HTERT RPE-1 (cell line): Measurements from ENCODE around the gene TRIM54.

Experiments used
- in situ Hi-C: fragments of 300-500 bp; cut with MboI; formaldehyde crosslinking; loops from 4 replicates; pipeline ENCODE4 v1.14.3; 2020; ENCODE audit warnings: low sequenced_read_pairs

The TRIM54 gene, protein sequence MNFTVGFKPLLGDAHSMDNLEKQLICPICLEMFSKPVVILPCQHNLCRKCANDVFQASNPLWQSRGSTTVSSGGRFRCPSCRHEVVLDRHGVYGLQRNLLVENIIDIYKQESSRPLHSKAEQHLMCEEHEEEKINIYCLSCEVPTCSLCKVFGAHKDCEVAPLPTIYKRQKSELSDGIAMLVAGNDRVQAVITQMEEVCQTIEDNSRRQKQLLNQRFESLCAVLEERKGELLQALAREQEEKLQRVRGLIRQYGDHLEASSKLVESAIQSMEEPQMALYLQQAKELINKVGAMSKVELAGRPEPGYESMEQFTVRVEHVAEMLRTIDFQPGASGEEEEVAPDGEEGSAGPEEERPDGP

DNA sequence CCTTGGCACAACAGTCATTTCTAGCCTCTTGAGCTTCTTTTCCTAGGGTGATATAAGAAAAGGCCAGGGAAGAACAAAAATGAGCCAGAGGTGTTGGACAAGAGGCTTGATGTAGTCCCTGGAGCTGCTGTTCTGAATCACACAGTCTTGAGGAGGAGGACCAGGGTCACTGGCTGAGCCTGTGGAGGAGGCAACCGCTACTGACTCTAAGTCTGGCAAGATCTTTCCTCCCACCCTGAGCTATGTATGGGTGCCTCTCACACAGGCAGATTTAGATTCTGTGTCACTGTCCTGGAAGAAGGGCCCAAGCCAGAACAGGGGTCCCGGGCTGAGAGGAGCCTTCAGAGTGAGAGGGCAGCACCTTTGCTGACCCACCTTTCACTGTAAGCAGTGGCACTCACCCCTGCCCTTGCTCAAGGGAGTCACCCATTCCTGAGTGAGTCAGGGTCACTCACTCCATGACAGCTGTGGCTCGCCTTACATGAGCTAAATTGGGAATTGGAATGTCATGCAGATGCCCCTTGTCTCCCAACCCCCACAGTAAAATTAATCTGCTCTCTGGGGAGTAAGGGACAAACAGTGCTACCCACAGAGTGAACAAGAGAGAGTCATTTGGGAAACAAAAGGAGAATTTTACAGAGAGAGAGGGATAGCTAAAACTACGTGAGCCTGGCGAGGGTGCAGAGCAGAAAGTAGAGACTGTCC is at the start of gene TRIM54:
TRIM54 (plus strand) TSS at position 575 of the 705 bp plus-strand sequence. CDS start 303 bp downstream, outside the sequence.
- in situ Hi-C loops = no loop called here

DNA sequence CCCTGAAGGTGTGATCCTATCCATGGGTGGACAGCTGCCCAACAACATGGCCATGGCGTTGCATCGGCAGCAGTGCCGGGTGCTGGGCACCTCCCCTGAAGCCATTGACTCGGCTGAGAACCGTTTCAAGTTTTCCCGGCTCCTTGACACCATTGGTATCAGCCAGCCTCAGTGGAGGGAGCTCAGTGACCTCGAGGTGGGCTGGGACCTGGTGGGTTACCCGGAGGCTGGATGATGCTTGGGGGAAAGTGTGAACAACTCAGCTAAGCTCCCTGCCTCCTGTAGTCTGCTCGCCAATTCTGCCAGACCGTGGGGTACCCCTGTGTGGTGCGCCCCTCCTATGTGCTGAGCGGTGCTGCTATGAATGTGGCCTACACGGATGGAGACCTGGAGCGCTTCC is 48.9 kb upstream of the TRIM54 start:
- in situ Hi-C loops = no loop called here

DNA sequence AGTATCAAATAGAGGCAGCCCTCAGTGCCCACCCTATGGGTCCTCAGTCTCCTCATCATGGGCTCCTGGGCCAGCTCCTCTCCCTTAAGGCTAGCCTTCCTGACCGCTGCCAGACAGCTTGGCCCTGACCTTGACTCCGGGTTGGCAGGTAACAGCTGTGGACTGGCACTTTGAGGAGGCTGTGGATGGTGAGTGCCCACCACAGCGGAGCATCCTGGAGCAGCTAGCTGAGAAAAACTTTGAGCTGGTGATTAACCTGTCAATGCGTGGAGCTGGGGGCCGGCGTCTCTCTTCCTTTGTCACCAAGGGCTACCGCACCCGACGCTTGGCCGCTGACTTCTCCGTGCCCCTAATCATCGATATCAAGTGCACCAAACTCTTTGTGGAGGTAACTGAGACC is 46.1 kb upstream of the TRIM54 start:
- in situ Hi-C loops = no loop called here

DNA sequence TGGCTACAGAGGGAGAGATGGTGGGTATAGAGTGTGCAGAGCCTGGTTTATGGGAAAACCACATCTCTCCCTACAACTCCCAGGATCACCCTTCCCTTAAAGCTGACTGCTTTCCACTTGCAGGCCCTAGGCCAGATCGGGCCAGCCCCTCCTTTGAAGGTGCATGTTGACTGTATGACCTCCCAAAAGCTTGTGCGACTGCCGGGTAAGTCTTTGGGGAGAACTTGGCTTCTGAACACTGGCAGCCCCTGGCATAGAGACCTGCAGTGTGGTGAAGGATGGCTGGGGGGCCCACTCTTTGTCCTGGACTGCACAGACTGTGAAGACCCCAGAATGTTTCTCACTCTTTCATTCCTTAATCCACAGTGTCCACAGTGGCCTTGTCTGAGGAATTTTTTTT is 45.6 kb upstream of the TRIM54 start:
- in situ Hi-C loops = no loop called here

DNA sequence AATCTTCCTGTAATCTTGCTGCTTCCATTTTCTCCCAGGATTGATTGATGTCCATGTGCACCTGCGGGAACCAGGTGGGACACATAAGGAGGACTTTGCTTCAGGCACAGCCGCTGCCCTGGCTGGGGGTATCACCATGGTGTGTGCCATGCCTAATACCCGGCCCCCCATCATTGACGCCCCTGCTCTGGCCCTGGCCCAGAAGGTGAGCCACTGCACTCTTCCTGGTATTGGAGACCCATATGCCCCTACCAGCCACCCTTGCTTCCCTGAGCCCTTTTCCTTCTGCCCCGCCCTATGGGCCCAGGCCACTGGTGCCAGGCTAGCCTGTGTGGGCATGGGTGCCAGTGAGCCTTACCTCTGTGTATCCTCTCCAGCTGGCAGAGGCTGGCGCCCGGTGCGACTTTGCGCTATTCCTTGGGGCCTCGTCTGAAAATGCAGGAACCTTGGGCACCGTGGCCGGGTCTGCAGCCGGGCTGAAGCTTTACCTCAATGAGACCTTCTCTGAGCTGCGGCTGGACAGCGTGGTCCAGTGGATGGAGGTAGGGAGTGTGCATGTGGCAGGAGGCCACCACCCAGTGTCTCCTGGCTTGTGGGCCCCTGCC is 44.8 kb upstream of the TRIM54 start:
- in situ Hi-C loops = no loop called here

DNA sequence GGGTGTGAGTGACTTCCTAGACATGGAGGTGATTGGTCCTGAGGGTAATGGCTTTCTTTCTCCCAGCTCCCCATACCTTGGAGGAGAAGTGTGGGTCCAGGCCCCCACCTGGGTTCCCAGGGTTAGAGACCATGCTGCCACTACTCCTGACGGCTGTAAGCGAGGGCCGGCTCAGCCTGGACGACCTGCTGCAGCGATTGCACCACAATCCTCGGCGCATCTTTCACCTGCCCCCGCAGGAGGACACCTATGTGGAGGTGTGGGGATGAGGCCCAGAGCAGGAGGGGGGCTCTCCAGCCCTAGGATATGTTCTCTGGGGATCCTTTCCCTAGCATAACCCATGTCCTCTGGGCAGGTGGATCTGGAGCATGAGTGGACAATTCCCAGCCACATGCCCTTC is 43.3 kb upstream of the TRIM54 start:
- in situ Hi-C loops = no loop called here

DNA sequence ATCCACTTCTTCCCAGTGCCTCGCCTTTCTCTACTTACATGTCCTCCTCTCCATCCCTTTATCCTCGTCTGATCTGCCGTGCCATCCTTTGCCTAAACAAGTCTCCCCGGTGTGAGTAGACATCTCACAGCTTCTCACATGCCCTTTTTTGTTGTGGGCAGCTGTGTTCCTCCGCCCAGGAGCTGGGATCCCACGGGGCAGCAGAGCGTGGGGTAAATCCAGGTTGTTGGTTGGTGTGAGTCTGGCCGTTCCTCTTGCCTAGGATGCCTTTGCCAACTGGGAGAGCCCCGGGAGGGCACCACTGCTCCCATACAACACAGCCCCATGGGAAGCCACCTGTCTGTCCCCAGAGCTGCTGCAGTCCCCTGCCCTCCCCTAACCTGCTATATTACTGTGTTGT is 41.8 kb upstream of the TRIM54 start:
- in situ Hi-C loops = no loop called here

DNA sequence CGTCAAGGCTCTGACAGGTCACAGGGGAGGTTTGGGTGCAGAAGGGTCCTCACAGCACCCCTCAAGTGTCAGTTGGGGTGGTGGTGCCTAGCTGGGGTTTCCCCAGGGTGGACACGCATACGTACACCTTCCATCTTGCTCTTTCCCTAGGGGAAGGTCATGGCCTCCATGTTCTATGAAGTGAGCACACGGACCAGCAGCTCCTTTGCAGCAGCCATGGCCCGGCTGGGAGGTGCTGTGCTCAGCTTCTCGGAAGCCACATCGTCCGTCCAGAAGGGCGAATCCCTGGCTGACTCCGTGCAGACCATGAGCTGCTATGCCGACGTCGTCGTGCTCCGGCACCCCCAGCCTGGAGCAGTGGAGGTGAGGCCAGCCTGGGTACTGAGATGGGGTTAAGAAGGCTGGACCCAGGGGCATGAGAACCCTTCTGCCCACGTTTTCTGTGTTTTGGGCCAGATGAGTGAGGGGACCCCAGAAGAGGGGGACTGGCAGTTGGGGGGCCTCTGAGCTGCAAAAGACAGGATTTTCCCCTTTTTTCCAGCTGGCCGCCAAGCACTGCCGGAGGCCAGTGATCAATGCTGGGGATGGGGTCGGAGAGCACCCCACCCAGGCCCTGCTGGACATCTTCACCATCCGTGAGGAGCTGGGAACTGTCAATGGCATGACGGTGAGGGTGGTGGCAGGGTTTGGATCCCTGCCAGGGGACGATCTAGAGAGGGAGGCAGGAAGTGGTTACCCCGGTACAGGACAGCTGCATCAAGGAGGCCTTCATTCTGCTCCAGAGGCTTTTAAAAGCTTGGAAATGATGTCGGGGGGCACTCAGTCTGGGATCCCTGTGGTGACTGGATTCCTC is 40.2 kb upstream of the TRIM54 start:
- in situ Hi-C loops = no loop called here

DNA sequence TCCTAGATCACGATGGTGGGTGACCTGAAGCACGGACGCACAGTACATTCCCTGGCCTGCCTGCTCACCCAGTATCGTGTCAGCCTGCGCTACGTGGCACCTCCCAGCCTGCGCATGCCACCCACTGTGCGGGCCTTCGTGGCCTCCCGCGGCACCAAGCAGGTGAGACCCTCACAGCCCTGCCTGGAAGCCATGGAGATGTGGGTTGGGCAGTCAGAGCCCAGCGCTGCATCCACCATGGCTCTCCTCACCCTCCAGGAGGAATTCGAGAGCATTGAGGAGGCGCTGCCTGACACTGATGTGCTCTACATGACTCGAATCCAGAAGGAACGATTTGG is 39.6 kb upstream of the TRIM54 start:
- in situ Hi-C loops = no loop called here

DNA sequence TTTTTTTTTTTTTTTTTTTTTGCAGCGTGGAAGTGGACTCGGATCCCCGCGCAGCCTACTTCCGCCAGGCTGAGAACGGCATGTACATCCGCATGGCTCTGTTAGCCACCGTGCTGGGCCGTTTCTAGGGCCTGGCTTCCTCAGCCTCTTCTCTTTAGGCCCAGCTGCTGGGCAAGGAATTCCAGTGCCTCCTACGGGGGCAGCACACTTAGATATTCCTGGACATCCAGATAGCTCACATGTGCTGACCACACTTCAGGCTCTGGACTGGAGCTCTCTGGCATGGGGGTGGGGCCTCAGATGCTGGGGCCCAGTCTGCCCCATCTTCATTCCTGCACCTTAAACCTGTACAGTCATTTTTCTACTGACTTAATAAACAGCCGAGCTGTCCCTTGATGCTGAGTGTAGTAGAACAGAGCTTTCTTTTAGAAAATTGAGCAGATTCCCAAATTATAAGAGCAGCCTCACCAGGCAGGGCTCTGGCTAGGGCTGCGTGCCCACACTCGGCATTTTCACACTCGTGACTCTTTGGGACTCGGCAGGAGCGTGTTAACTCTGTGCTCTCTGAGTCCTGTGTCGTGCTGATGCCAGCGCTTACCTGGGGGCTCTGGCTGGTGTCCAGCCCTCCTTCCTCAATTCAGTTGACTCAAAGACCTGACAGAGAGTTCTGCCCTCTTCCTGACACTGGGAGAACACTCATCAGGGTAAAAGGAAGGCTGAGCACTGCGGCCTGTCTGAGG is 38.7 kb upstream of the TRIM54 start:
- in situ Hi-C loops = no loop called here

DNA sequence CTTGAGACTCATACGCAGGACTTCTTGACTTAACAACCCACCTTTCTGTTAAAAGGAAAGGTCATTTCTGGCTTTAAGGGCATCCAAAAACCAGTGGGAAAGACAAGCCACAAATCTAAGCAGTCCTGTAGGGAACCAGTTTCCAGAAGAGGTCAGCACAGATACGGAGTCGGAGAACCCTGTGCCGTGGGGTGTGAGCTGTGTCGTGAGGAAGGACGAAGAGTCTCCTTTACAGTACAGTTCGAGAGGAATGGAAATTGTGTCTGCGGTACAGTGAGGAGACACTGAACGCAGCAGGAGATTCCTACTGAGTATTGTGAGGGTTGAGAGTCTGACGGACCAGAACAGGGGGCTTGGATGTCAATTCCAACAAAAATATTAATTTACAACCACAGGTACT is 37.1 kb upstream of the TRIM54 start:
- in situ Hi-C loops = no loop called here

DNA sequence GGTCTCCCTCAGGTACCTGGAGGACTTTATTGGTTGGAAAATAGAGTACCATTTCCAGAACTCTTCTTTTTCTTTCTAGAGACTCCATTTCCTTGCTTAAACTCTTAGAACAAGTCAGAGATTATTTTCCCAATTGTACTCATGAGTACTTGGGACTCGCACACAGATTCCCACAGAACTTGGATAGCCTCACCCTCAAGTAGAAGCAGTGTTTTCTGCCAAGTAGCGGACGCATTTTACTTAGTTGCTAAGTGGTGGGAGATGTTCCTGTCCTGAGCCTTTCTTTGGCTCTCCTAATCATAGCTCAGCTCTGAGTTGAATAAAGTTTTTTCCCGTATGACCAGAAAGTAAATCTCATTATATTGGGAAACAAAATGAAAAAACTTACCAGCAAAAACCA is 36.6 kb upstream of the TRIM54 start:
- in situ Hi-C loops = no loop called here

DNA sequence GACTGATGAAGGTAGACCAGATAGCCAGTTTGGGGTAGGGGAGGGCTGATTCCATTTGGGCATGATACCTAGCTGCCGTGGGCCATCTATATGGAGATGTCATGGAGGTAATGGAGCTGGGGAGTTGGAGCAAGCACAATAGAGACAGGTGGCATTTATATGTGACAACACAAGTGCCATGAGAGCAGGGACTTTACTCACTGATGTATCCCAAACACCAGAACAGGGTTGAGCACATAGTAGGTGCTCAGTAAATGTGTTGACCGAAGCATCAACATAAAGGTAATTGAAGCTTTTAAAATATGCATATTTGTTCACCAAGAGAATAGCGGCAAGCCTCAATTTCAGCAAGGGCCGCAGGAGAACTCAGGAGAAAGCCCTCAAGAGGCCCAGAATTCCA is 34.3 kb upstream of the TRIM54 start:
- in situ Hi-C loops = no loop called here

DNA sequence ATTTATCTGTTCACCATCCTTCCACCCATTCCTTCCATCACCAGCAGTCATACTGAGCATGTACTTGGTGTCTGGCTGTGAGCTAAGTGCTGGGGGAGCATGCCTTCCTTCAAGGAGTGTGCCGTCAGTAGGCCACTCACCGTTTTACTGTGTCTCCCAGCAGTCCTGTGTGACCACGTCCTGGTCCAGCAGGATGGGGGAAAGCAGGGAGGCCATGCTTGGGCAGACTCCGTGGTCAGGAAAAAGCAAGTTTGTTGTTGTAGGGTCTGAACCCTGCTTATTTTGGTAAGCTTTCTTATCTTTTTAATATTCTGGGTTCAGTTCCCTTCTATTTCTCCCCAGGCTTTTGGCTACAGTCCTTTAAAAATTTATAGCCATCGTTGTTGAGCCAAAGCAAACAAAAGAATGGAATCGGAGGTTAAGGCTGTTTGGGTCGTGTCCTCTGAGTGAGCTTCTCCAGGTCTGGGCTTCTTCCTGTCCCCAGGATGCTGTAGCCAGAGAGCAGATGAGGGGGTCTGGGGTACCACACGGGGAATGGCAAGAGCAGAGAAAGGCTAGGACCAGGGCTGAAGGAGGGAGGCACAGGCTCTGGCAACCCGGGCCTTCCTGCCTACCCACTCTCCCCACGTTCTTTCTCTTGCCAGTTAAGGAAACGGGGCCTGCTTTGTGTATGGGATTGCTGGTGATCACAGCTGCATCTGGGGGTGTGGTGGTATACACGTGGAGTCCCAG is 32.9 kb upstream of the TRIM54 start:
- in situ Hi-C loops = no loop called here

DNA sequence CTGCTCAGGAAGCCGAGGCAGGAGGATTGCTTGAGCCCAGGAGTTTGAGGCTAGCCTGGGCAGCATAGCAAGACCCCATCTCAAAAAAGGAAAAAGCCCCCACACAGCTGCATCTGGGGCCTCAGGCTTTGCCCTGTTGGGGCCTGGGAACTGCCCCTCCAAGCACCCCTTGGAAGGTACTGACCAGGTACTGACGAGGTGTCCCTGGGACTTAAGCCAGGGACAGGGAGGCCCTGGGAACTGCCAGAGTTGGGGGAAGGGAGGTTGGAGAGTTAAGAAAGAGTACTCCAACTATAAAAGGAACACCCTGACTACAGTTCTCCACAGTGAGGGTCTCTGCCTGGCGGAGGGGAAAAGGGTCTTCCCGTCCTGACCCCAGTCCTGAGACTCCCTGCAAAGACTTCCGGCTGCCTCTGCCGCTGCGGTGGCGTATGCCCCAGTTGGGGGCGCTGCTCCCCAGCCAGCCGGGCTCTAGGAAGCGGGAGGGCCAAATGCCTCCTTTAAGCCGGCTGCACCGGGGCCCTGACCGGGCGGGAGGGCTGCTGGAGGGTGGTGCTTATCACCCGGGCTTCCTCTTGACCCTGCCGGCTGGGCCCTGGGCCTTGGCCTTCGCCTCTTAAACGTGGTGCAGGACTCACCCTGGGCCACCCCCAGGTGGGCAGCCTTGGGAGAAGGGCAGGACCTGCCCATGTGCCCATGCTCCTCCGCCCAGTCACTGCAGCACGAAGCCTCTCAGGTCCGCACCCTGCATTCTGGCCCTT is 32.2 kb upstream of the TRIM54 start:
- in situ Hi-C loops = no loop called here

DNA sequence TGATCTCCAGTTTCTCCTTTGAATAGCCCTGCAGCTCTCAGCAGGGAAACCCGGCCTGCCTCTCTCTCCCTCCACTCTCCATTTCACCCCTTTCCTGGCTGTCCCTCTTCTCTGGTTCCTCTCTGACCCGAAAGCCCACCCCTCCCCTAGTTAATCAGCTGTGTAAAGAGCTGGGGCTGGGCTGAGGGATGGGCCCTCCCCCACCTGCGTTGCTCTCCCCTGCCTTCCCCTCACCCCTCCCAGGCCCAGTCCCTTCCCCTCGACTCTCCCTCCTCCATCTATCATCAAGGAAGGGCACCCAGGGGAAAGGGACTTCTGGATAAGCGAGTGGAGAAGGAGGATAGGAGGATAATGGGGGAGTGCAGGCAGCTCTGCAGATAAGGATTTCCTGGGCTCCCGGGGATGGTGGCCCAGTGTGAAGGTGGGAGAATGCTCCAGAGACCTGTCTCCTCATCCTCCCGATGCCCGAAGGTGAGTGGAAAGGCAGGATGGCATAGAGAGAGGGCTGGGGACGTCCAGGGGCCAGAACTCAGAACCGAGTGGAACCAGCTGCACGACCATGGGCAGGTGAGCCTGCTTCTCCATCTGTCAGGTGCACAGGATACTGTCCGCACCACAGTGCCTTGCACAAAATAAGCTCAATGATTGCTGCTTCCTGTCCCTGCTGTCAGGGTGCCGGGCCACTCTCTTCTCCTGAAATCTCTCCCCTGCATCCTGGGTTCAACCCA is 31.4 kb upstream of the TRIM54 start:
- in situ Hi-C loops = no loop called here

DNA sequence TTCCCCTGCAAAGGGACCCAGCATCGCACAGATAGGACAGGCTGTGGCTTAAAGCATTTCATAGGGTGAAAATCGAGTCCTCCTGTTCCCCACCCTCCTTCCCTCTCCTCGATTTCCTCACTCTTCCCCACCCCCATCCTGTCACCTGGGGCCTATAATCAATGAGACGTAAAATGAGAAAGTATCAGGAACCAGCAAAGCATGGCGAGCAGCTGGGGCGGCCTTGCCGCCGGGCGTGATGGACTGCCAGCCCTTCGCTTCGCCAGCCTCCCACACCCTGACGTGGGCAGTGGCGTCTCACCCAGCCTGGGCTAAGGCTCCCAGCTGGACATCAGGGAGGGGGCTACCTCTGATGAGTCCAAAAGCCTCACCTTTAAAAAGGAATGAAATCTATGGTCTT is 30.5 kb upstream of the TRIM54 start:
- in situ Hi-C loops = no loop called here

DNA sequence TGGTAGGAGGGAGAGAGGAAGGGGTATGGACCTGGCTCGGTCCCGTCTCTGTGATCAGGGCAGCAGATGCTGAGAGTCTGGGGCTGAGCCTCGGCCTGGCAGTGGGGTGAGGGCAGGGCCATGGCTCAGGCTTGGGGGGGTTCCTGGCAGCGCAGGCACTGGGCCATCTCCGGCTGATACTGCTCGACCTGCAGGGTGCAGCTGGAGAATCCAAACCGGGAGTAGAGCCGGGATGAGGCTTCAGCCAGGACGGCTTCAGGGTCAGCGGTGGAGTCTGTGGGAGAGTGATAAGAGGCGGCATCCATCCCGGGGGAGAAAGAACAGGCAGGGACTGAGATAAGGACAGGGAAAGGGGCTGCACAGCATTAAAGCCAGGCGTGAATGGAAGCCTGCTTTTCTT is 27.0 kb upstream of the TRIM54 start:
- in situ Hi-C loops = no loop called here

DNA sequence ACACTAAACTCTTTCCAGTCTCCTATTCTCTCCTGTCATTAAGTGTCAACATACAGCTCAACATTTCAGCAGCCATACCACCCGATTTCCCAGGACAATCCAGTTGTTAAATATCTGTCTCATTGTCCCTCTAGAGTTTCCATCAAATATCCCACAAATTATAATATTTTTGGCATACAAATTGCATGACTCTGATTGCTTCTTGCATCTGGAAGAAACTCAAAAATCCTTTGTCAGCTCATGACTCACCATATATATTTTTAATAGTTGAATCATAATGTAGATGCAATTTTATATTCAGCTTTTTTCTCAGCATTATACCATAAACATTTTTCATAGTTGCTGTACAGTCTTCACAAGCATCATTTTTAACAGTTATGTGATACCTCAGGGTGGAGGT is 26.6 kb upstream of the TRIM54 start:
- in situ Hi-C loops = no loop called here
